Measurements from ENCODE around the gene SLCO3A1.

GRCh38 chr15:92143765-92144164 is 290.3 kb downstream of the SLCO3A1 start:
- TF ChIP-seq EZH2 (IDR thresholded peaks at IDR 0.05; ENCODE audit: insufficient read depth, poor library complexity, severe bottlenecking) = no peak
- TF ChIP-seq EZH2phosphoT487 (IDR thresholded peaks at IDR 0.05; ENCODE audit: insufficient read depth, low read depth) = no peak

Measured in GM23248 (cell line).